PC-9 (cell line): ENCODE measurements around the gene FOXC1.

Experiments used
- CTCF ChIP-seq: fragments of 200-600 bp; sonication (generic); conservative IDR thresholded peaks from 2 replicates; pipeline ENCODE4 v1.6.1; 2017; ENCODE audit warnings: mixed run types, antibody characterized with exemption, mild to moderate bottlenecking, moderate library complexity
- EZH2 ChIP-seq: fragments of 200-600 bp; sonication (generic); IDR thresholded peaks from 2 replicates; pipeline ENCODE4 v1.8.0; 2017; ENCODE audit warnings: antibody characterized with exemption, low read depth

- no peak for TF ChIP-seq CTCF
- no peak for TF ChIP-seq EZH2
These were observed 12.5 kb upstream of the FOXC1 start for GRCh38 chr6:1597121-1597744.
